IMR-90 (cell line): ENCODE results near the gene SPSB4. TPM values are rescaled to one million over a fixed set of nuclear protein-coding genes. Genes with fewer than 3 reads are reported as not detected.

Source experiments
- ATAC-seq: fragments of 200-7000 bp; cut with Tn5 transposase; 2 replicates; pipeline ENCODE4 v1.9.1; 2020; ENCODE audit warnings: low read depth, mild to moderate bottlenecking, moderate library complexity
- BruUV-seq: library from RNA; stranded (reverse); fragments of 400-500 nt; replicated peaks from 2 replicates; lab custom pipeline; 2021; lab: Mats Ljungman, UMichigan
- CTCF ChIA-PET: fragments of 300-600 bp; formaldehyde crosslinking; extraction: SDS; loops from one replicate; lab custom pipeline; 2021; ENCODE audit warnings: antibody characterized with exemption; lab: Yijun Ruan, JAX
- POLR2A ChIA-PET: fragments of 300-600 bp; sonication (Branson Sonifier 250); formaldehyde crosslinking; loops from one replicate; lab custom pipeline; 2022; ENCODE audit warnings: antibody characterized with exemption; ENCODE audit not compliant: unreplicated experiment; lab: Charles Lee
- DNase-seq: peaks from one replicate; pipeline ENCODE4 v3.0.0; 2013
- H2AFZ ChIP-seq: replicated peaks from 2 replicates; pipeline ENCODE3; 2013; ENCODE audit warnings: low read length, mild to moderate bottlenecking; ENCODE audit not compliant: poor library complexity
- H2AK5ac ChIP-seq: 2 replicates; pipeline ENCODE4 v1.6.1; 2013; ENCODE audit warnings: low read depth, low read length, inconsistent platforms
- H2AK9ac ChIP-seq: replicated peaks from 2 replicates; pipeline ENCODE3; 2013; ENCODE audit warnings: mild to moderate bottlenecking, low read depth, low read length, moderate library complexity; ENCODE audit not compliant: poor library complexity
- H2BK120ac ChIP-seq: 2 replicates; pipeline ENCODE4 v1.6.1; 2013; ENCODE audit warnings: low read depth, low read length, inconsistent platforms
- H2BK15ac ChIP-seq: 3 replicates; pipeline ENCODE4 v1.6.1; 2013; ENCODE audit warnings: low read depth, low read length, inconsistent platforms
- H2BK20ac ChIP-seq: 2 replicates; pipeline ENCODE4 v1.6.1; 2013; ENCODE audit warnings: low read depth, mild to moderate bottlenecking, inconsistent platforms, low read length, moderate library complexity
- H2BK5ac ChIP-seq: 2 replicates; pipeline ENCODE4 v1.6.1; 2013; ENCODE audit warnings: mild to moderate bottlenecking, low read depth, low read length, inconsistent platforms; ENCODE audit not compliant: poor library complexity, severe bottlenecking
- H3K14ac ChIP-seq: replicated peaks from 2 replicates; pipeline ENCODE4 v1.6.1; 2013; ENCODE audit warnings: low read depth, low read length, inconsistent platforms
- H3K18ac ChIP-seq: 2 replicates; pipeline ENCODE4 v1.6.1; 2013; ENCODE audit warnings: low read depth, low read length, control low read depth
- H3K23ac ChIP-seq: 2 replicates; pipeline ENCODE4 v1.6.1; 2013; ENCODE audit warnings: low read depth, low read length, inconsistent platforms
- H3K27ac ChIP-seq: 2 replicates; pipeline ENCODE4 v1.5.1; 2013; ENCODE audit warnings: mild to moderate bottlenecking, control low read depth, low read length; ENCODE audit not compliant: insufficient read depth
- H3K27me3 ChIP-seq: 2 replicates; pipeline ENCODE4 v1.6.1; 2013; ENCODE audit warnings: low read length; ENCODE audit not compliant: control insufficient read depth, insufficient read depth
- H3K36me3 ChIP-seq: 2 replicates; pipeline ENCODE4 v1.6.1; 2013; ENCODE audit warnings: low read length, mixed read lengths; ENCODE audit not compliant: control insufficient read depth, insufficient read depth
- H3K4ac ChIP-seq: 2 replicates; pipeline ENCODE4 v1.6.1; 2013; ENCODE audit warnings: low read depth, low read length, inconsistent platforms
- H3K4me1 ChIP-seq: 2 replicates; pipeline ENCODE4 v1.6.1; 2013; ENCODE audit warnings: low read length, mixed read lengths; ENCODE audit not compliant: control insufficient read depth, insufficient read depth
- H3K4me2 ChIP-seq: 2 replicates; pipeline ENCODE4 v1.6.1; 2013; ENCODE audit warnings: low read depth, mild to moderate bottlenecking, control low read depth, low read length, moderate library complexity
- H3K4me3 ChIP-seq: 2 replicates; pipeline ENCODE4 v1.5.1; 2013; ENCODE audit warnings: low read depth, mild to moderate bottlenecking, control low read depth, low read length, moderate library complexity; ENCODE audit not compliant: insufficient read depth
- H3K56ac ChIP-seq: 2 replicates; pipeline ENCODE4 v1.6.1; 2013; ENCODE audit warnings: low read length, inconsistent platforms; ENCODE audit not compliant: insufficient read depth; ENCODE audit errors: extremely low read depth
- H3K79me1 ChIP-seq, 2 experiments: 2 replicates each; pipeline ENCODE4 v1.6.1; 2013; ENCODE audit warnings: low read length in 2 of 2, inconsistent platforms in 1 of 2, low read depth in 1 of 2
- H3K9ac ChIP-seq: 2 replicates; pipeline ENCODE4 v1.6.1; 2013; ENCODE audit warnings: low read depth, low read length, control low read depth
- H3K9me1 ChIP-seq: 2 replicates; pipeline ENCODE4 v1.6.1; 2013; ENCODE audit warnings: low read length, inconsistent platforms; ENCODE audit not compliant: insufficient read depth
- H3K9me3 ChIP-seq: 2 replicates; pipeline ENCODE4 v1.6.1; 2013; ENCODE audit warnings: low read length; ENCODE audit not compliant: control insufficient read depth, insufficient read depth
- H4K20me1 ChIP-seq: 2 replicates; pipeline ENCODE4 v1.6.1; 2013; ENCODE audit warnings: low read length, inconsistent platforms; ENCODE audit not compliant: insufficient read depth
- H4K5ac ChIP-seq: 2 replicates; pipeline ENCODE4 v1.6.1; 2013; ENCODE audit warnings: mild to moderate bottlenecking, low read depth, low read length, control low read depth
- H4K8ac ChIP-seq, 2 experiments: 2 replicates each; pipeline ENCODE4 v1.6.1; 2013; ENCODE audit warnings: low read depth in 2 of 2, low read length in 2 of 2, control low read depth in 1 of 2, inconsistent platforms in 1 of 2
- H4K91ac ChIP-seq: 2 replicates; pipeline ENCODE4 v1.6.1; 2013; ENCODE audit warnings: low read depth, low read length, inconsistent platforms; ENCODE audit not compliant: insufficient read depth
- BHLHE40 ChIP-seq: fragments of 150-350 bp; IDR thresholded peaks from 2 replicates; pipeline ENCODE4 v1.6.1; 2016; ENCODE audit warnings: mild to moderate bottlenecking, low read depth, low read length
- CEBPB ChIP-seq: IDR thresholded peaks from 2 replicates; pipeline ENCODE4 v1.6.1; 2012; ENCODE audit warnings: low read depth, low read length, improper control_type of control experiment
- CHD1 ChIP-seq: IDR thresholded peaks from 2 replicates; pipeline ENCODE4 v1.6.1; 2012; ENCODE audit warnings: low read depth, low read length, improper control_type of control experiment
- FOS ChIP-seq: fragments of 150-350 bp; IDR thresholded peaks from 2 replicates; pipeline ENCODE4 v1.6.1; 2016; ENCODE audit warnings: low read depth, low read length
- MAFK ChIP-seq: IDR thresholded peaks from 2 replicates; pipeline ENCODE4 v1.6.1; 2012; ENCODE audit warnings: low read depth, low read length, improper control_type of control experiment
- MAZ ChIP-seq: IDR thresholded peaks from 2 replicates; pipeline ENCODE4 v1.6.1; 2012; ENCODE audit warnings: low read depth, mild to moderate bottlenecking, low read length, improper control_type of control experiment, moderate library complexity, borderline replicate concordance
- MXI1 ChIP-seq: IDR thresholded peaks from 2 replicates; pipeline ENCODE4 v1.6.1; 2012; ENCODE audit warnings: low read depth, mild to moderate bottlenecking, low read length, moderate library complexity, borderline replicate concordance
- NFE2L2 ChIP-seq: fragments of 150-350 bp; IDR thresholded peaks from 2 replicates; pipeline ENCODE4 v1.6.1; 2016; ENCODE audit warnings: low read depth, mild to moderate bottlenecking, low read length
- POLR2A ChIP-seq: IDR thresholded peaks from 2 replicates; pipeline ENCODE4 v1.6.1; 2012; ENCODE audit warnings: mild to moderate bottlenecking, low read depth, low read length
- RAD21 ChIP-seq: IDR thresholded peaks from 2 replicates; pipeline ENCODE4 v1.6.1; 2012; ENCODE audit warnings: low read length, improper control_type of control experiment
- RCOR1 ChIP-seq: IDR thresholded peaks from 2 replicates; pipeline ENCODE4 v1.6.1; 2012; ENCODE audit warnings: mild to moderate bottlenecking, low read length, improper control_type of control experiment; ENCODE audit not compliant: insufficient replicate concordance
- RFX5 ChIP-seq: IDR thresholded peaks from 2 replicates; pipeline ENCODE4 v1.8.0; 2012; ENCODE audit warnings: low read depth, mild to moderate bottlenecking, low read length, moderate library complexity
- SMC3 ChIP-seq: fragments of 150-350 bp; IDR thresholded peaks from 2 replicates; pipeline ENCODE4 v1.6.1; 2016; ENCODE audit warnings: low read depth, mild to moderate bottlenecking, antibody characterized with exemption, low read length, moderate library complexity
- WGBS, 2 experiments: methylation state at CpG; one replicate each; pipeline versions ENCODE4 v1.1.5 to v1.1.7; 2013; ENCODE audit warnings: missing lambda C conversion rate in 2 of 2; ENCODE audit not compliant: insufficient read length in 1 of 2; ENCODE audit errors: extremely low coverage in 2 of 2; 5-methylcytosine and 5-hydroxymethylcytosine counted together
- dilution Hi-C: fragments of 300-500 bp; cut with HindIII; formaldehyde crosslinking; loops from one replicate; pipeline ENCODE4 v1.14.3; 2018; ENCODE audit warnings: low sequenced_read_pairs; ENCODE audit not compliant: unreplicated experiment
- in situ Hi-C: fragments of 300-500 bp; cut with MboI; formaldehyde crosslinking; loops from 3 replicates; pipeline ENCODE4 v1.14.3; 2019; ENCODE audit warnings: low sequenced_read_pairs, inconsistent platforms, mixed read lengths
- intact Hi-C: fragments of 100-400 bp; cut with micrococcal nuclease; formaldehyde crosslinking; loops from 2 replicates; pipeline ENCODE4 v1.10.0; 2022
- polyA plus RNA-seq, 3 experiments: library from polyadenylated mRNA; depleted of rRNA; stranded (reverse); fragments of >200 nt; gene quantifications; 2 replicates each; pipeline ENCODE4 v1.2.3, GENCODE V29; 2012; ENCODE audit warnings: low replicate concordance in 1 of 3
- total RNA-seq: library from RNA; depleted of rRNA; stranded (reverse); fragments of >200 nt; gene quantifications from 2 replicates; pipeline ENCODE4 v1.2.3, GENCODE V29; 2012
- TF ChIP-seq, protein P1 (sequence below): fragments of 150-350 bp; IDR thresholded peaks from 2 replicates; pipeline ENCODE4 v1.6.1; 2017; ENCODE audit warnings: mild to moderate bottlenecking, antibody characterized with exemption, low read length, low read depth
- TF ChIP-seq, protein P2 (sequence below): fragments of 150-350 bp; IDR thresholded peaks from 2 replicates; pipeline ENCODE4 v1.6.1; 2016; ENCODE audit warnings: low read depth, mild to moderate bottlenecking, low read length, moderate library complexity, borderline replicate concordance
- TF ChIP-seq, protein P3 (sequence below): conservative IDR thresholded peaks from 2 replicates; pipeline ENCODE4 v1.5.1; 2012; ENCODE audit warnings: mild to moderate bottlenecking, low read depth, low read length, improper control_type of control experiment

SPSB4 gene
- total and polyA plus RNA-seq, 2 of the 4 experiments (the other 2 are of a cell fraction) = not detected

DNA sequence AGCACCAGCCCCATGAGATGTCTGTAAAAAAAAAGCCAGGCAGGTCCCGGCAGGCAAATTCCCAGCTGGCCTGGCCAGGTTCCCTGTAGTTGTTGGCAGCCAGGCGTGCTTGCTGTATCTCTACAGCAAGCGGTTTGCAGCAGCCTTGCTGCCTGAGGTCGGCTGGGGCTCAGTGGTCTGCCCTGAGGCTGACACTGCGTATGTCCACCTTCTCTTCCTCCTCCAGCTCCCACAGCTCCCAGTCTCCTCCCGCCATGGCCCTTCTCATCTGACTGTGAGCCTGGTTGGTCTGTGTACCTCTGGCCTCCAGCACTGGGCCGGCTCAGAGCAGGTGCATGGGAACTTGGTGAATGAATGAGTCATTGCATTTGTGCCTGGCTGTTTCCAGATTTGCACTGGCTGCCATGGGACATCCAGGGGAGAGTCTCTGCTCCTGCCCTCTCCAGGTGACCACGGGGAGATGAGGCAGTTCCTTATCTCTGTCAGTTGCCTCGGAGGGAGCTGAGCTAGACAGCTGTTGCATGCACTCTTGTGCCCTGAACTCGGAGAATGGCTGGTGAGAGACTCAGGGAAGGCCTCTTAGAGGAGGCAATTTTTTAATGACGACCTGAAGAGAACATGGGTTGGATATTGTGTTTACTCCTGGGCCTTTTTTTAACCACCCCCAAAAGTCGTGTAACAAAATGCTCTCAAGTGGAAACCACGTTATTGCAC, 43.0 kb downstream of the SPSB4 start:
- no peak overlapping the region for H3K27ac ChIP-seq
- H3K4me1 ChIP-seq = no peaks in the 10 kb centered on the region
- intact Hi-C loops (no loop called here), dilution Hi-C loops (no loop called here), in situ Hi-C loops (no loop called here)
- BruUV-seq = no TSS peak
- H3K23ac ChIP-seq = no peak overlapping the region
- H2AK9ac ChIP-seq = no peak overlapping the region
- H3K27me3 ChIP-seq = peaks cover 24% of the 10 kb centered on the region
- H2AK5ac ChIP-seq = no peak overlapping the region
- no peak for DNase-seq
- H2AFZ ChIP-seq = peak overlapping the region; percentile 53
- TF ChIP-seq, protein P1, sequence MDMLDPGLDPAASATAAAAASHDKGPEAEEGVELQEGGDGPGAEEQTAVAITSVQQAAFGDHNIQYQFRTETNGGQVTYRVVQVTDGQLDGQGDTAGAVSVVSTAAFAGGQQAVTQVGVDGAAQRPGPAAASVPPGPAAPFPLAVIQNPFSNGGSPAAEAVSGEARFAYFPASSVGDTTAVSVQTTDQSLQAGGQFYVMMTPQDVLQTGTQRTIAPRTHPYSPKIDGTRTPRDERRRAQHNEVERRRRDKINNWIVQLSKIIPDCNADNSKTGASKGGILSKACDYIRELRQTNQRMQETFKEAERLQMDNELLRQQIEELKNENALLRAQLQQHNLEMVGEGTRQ = no peak
- TF ChIP-seq SMC3 = no peak
- TF ChIP-seq FOS = no peak
- no peak for TF ChIP-seq MXI1
- TF ChIP-seq, protein P2, sequence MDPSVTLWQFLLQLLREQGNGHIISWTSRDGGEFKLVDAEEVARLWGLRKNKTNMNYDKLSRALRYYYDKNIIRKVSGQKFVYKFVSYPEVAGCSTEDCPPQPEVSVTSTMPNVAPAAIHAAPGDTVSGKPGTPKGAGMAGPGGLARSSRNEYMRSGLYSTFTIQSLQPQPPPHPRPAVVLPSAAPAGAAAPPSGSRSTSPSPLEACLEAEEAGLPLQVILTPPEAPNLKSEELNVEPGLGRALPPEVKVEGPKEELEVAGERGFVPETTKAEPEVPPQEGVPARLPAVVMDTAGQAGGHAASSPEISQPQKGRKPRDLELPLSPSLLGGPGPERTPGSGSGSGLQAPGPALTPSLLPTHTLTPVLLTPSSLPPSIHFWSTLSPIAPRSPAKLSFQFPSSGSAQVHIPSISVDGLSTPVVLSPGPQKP = no peak
- TF ChIP-seq BHLHE40 = no peak
- TF ChIP-seq RFX5 = no peak
- no peak for TF ChIP-seq NFE2L2
- TF ChIP-seq, protein P3, sequence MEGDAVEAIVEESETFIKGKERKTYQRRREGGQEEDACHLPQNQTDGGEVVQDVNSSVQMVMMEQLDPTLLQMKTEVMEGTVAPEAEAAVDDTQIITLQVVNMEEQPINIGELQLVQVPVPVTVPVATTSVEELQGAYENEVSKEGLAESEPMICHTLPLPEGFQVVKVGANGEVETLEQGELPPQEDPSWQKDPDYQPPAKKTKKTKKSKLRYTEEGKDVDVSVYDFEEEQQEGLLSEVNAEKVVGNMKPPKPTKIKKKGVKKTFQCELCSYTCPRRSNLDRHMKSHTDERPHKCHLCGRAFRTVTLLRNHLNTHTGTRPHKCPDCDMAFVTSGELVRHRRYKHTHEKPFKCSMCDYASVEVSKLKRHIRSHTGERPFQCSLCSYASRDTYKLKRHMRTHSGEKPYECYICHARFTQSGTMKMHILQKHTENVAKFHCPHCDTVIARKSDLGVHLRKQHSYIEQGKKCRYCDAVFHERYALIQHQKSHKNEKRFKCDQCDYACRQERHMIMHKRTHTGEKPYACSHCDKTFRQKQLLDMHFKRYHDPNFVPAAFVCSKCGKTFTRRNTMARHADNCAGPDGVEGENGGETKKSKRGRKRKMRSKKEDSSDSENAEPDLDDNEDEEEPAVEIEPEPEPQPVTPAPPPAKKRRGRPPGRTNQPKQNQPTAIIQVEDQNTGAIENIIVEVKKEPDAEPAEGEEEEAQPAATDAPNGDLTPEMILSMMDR = no peak
- no peak for TF ChIP-seq MAZ
- TF ChIP-seq RAD21 = no peak
- TF ChIP-seq CHD1 = no peak
- TF ChIP-seq POLR2A = no peak
- no peak for TF ChIP-seq MAFK
- TF ChIP-seq RCOR1 = no peak
- no peak for TF ChIP-seq CEBPB
- H3K4ac ChIP-seq = no peak overlapping the region
- no peak overlapping the region for H4K91ac ChIP-seq
- POLR2A ChIA-PET = no interaction called here
- no peaks in the 10 kb centered on the region for H3K9me1 ChIP-seq
- H4K20me1 ChIP-seq = no peaks in the 10 kb centered on the region
- H3K36me3 ChIP-seq = no peaks in the 10 kb centered on the region
- no peaks in the 10 kb centered on the region for H3K9me3 ChIP-seq
- H3K79me1 ChIP-seq = no peaks in the 10 kb centered on the region
- no peak overlapping the region for H4K8ac ChIP-seq
- CTCF ChIA-PET = interaction anchor here (0.7 kb wide), 1 partner anchor 195 kb away, joined by 3 read pairs; no protein-coding TSS in a partner anchor
- no peak overlapping the region for H2BK20ac ChIP-seq
- no peak overlapping the region for H2BK15ac ChIP-seq
- no peak overlapping the region for H3K18ac ChIP-seq
- H2BK120ac ChIP-seq = no peak overlapping the region
- no peak overlapping the region for H3K56ac ChIP-seq
- H3K14ac ChIP-seq = no peak overlapping the region
- no peak overlapping the region for H3K9ac ChIP-seq
- no peak overlapping the region for H3K4me2 ChIP-seq
- H2BK5ac ChIP-seq = no peak overlapping the region
- H4K5ac ChIP-seq = no peak overlapping the region
- WGBS, 2 experiments = 36% methylated on average over 4 of the region's 13 CpGs; no CpG with 5 or more reads in 1 of the 2 experiments
- H3K4me3 ChIP-seq = no peak overlapping the region
- no peak for ATAC-seq
